NOMO-1 (cell line): ENCODE results near the gene CAPZA2.
"Not testable (repeated sequence)": the region's sequence is repeated elsewhere in the genome, so short reads cannot be mapped to it uniquely, and the experiment has no call there.

Source experiments
- DNase-seq, 2 experiments: peaks; one replicate each; lab custom pipeline; 2025; ENCODE audit not compliant: unreplicated experiment in 2 of 2; lab: John Stamatoyannopoulos, UW

CAPZA2 gene

DNA sequence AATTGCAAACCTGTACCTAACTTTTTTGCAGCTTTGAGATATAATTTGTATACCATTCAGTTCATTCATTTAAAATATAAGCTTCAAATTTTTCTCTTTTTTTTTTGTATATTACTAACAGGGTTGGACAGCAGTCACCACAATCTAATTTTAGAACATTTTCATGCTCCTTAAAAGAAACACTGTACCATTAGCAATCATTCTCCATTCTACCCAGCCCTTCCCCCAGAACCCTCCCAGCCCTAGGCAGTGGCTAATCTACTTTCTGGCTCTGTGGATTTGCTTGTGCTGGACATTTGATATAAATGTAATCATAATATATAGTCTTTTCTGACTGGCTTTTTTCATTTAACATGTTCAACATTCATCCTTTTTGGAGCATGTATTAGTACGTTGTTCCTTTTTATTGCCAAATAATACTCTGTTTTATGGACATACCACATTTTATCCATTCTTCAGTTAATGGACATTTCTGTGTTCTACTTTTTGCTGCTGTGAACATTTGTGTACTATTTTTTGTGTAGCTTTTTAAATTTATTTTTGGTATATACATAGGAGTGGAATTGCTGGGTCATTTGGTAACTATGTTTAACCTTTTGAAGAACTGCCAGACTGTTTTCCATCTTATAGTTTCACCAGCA is 50.0 kb downstream of the CAPZA2 start:
- no peak for DNase-seq

DNA sequence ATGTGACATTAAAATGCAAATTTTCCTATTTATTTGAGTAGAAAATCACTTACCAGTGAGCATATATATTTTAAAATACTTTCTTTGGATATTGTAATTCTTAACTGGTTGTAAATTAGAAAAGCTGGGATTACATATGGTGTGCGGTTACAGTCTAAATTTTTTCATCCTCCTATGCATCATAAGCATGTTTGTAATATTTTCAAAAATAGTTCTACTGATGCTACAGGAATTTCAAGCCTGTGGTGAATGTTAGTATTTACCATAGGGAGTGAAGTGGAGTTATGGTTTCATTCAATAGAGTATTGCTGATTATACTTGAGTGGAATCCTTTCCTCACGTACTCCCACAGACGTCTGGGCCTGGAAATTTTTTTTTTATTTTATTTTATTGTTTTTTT is 56.3 kb downstream of the CAPZA2 start:
- no peak for DNase-seq

DNA sequence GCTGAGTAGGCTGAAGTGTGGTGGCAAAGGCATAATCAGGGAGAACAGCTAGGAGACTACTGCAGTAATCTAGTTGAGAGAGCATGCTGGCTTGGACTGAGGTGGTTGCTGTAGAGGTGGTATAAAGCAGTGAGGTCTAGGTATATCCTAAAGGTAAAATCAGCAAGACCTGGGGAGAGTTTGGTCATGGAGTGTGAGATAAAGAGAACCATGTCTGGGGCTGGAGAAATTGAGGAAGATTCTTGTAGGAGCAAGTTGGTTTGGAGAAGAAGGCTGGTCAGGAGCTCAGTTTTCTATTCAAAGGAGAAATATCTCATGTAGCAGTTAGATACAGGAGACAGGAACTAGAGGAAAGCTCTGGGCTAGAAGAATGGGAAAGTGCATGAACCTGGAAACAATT is 58.0 kb downstream of the CAPZA2 start:
- no peak for DNase-seq

DNA sequence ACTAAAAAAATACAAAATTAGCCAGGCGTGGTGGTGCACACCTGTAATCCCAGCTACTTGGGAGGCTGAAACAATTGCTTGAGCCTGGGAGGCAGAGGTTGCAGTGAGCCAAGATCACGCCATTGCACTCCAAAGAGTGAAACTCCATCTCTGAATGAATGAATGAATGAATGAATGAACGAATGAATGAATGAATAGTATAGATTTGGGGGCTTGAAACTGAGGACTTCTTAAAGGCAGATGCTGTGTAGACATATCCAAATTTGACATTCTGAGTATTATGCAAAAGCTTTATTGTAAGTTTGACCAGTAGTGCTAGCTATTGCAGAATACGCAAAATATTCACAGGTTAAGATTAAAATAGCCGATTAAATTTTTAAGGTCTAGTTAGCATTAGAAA is 60.2 kb downstream of the CAPZA2 start:
- no peak for DNase-seq

DNA sequence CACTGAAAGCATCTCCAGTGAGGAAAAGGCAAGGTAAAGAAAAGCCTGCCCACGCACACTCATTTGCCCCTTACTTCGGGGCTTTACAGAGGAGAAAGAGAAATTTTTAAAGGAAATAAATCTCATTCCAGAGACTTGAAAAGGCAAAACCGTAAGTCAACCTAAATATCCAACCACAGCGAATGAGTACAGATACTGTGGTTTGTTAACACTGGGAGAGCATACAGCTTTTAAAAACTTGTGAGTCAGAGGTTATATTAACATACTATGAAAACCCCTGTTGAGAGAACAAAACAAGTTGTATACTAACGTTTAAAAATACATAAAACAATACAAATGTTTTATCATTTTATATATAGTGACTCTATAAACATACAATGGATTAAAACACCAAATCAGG is 62.4 kb downstream of the CAPZA2 start:
- DNase-seq = no peak

DNA sequence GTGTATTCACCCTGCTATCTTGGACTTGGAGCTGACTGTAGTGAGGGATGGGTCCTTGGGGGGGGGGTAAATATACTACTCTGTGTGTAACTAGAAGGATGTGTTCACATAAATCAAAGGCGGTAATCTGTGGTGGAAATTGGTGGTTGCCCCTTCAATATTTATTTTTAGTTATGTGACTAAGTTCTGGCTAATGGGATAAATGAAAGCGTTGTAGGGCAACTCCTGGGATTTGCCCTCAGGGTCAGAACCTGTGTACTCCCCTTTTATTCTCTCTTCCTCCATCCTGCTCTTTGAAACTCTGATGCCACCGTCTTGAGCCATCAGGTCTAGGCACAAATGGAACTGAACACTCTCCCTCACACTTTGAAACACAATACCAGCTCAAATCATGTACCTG is 66.6 kb downstream of the CAPZA2 start:
- DNase-seq = no peak

DNA sequence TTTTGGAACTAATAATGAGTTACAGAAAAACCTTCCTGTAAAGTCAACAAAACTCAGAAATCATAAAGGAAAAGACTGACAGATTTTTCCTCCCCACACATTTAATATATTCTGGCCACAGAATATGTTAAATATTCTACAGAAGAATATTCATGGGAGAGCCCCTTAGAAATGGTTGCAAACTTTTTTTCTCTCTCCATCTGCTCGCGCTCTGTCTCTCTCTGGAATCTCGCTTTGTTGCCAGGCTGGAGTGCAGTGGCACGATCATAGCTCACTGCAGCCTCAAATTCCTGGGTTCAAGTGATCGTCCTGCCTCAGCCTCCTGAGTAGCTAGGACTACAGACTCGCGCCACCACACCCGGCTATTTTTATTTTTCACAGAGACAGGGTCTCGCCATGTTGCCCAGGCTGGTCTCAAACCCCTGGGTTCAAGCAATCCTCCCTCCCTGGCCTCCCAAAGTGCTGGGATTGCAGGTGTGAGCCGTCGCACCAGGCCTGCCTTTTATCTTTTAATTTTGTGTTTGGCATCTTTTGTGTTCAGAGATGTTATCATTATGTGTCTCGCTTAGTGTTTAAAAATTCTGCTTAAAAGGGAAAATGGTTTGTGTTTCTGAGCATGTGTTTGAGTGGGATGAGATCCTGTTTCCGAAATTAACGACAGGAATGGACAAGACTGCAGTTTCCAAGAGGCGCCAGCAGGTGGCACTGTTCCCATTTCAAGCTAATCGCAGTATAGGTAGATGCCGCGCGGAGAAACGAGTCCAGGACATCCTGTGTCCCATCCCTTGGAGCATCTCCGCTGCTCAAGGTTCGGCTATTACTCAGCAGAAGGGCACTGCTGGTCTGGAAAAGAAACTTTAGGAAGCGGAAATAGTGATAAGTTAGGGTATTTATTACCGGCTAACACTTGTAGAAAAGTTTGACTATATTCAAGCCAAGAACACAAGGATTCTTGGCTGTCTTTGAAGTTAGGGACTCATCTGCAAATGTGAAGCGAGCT is 67.8 kb downstream of the CAPZA2 start:
- DNase-seq = peak; percentile 10 to 39

DNA sequence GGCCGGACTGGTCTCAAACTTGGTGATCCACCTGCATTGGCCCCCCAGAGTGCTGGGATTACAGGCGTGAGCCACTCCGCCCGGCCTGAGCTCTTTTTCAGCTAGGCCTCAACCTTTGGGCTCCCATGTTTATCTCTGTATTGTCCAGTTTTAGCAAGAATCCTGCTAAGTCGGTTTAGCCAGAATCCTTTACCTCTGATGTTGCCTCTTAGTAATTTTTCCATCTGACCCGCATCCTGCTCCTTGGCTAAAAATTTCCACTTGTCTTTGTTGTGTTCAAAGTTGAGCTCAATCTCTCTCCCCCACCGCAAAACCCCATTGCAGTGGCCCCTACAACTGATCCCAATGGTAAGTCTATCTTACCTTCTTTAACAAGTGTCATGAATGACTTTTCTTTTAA is 70.2 kb downstream of the CAPZA2 start:
- no peak for DNase-seq

DNA sequence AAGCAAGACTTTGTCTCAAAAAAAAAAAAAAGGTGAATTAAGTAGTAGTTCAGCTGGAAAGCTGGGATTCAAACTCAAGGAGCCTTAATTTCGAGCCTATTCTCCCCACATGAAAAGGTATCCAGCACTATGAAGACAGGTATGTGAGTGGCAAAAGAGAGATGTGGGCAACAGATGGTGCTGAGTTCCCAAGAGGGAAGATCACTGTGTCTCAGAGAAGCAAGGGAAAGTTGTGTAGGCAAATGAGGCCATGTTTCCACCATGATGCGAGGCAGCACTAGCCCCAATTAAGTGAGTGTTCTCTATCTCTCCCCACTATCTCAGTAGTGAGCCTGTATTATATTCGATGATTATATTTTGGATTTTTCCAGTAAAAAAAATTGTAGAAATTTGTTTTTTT is 71.1 kb downstream of the CAPZA2 start:
- DNase-seq = no peak

DNA sequence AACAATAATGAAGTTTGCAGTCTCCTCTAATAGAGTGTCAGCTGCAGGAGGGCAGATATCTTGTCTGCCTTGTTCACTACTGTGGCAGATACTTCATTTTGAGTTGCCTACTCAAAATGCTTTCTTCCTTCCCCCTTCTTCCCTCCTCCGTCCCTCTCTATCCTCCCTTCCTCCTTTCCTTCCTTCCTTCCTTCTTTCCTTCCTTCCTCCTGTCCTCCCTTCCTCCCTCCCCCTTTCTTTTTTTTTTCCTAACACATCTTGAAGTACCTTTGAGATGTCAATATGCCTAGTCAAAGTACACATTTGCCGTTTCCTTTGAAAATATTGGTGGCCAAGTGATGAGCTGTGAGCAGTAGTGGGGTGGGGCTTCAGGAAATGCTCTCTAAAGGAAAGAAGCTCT is 72.2 kb downstream of the CAPZA2 start:
- DNase-seq = no peak

DNA sequence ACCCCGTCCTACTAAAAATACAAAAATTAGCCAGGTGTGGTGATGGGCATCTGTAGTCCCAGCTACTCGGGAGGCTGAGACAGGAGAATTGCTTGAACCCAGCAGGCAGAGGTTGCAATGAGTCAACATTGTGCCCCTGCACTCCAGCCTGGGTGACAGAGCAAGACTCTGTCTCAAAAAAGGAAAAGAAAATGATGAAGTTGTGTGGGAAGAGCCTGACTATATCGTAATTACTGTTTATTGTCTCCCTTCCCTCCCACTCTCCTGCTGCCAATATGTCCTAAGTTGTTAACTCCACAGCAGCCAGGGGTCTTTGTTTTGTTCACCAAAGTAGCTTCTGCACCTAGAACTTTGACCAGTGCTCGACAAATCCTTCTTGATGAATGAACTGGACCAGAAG is 74.5 kb downstream of the CAPZA2 start:
- DNase-seq = not testable (repeated sequence)

DNA sequence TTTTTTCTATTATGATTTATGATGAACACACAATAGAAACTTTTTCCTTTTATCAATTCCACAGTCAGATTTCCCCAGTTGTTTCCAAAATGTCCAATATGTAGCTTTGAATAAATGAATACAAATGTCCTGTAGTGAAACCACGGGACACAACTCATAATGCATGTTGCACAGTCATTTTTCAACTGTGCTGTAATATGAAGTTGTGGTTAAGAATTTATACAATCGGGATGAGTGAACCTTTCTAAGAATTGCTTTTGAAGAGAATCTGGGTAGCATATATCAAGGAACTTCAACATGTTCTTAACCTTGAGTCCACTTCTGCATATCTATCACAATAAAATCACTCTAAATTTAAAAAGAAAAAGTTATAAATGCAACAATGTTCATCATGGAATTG is 76.3 kb downstream of the CAPZA2 start:
- DNase-seq = no peak

DNA sequence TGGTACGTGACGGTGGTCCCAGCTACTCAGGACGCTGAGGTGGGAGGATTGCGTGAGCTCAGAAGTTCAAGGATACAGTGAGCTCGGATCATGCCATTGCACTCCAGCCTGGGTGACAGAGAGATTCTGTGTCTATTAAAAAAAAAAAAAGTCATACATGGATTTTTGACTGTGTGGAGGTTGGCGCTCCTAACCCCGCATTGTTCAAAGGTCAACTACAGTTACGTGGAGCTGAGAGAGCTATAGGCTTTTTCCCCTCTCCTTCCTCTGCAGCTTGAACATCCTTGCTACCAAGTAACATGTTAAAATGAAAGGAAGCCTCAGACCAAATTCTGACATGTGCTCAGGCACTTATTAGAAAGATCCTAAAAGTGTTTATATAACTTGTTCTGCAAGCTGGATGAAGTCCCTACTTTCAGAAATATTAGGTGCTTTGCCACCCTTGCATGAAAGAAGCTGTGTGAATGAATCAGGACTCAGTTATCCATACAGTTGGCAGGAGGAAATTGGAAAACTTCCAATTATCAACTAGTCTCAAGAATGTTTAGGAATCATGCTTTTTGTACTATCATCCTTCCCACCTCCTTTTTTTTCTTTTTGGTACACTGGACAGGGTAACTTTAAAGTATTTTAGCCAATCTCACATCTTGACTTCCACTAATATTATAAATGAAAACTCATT is 78.4 kb downstream of the CAPZA2 start:
- no peak for DNase-seq

DNA sequence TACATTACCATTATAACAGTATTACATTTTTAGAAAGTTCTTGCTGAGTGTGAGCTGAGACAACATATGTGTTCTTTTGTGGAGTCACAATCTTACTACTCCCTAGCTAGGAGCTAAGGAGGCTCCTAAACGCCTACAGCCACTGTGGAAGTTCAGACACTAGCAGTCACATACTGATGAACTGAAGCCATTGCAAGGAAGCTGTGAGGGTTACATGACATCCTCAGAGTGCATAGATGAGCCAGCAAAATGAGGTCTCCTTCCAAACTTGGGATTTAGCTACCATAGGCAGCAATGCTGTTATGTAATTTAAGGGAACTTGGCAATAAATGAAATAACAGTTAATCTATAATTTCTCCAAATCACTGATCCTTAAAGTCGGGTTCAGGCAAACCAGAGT is 80.1 kb downstream of the CAPZA2 start:
- DNase-seq = no peak

DNA sequence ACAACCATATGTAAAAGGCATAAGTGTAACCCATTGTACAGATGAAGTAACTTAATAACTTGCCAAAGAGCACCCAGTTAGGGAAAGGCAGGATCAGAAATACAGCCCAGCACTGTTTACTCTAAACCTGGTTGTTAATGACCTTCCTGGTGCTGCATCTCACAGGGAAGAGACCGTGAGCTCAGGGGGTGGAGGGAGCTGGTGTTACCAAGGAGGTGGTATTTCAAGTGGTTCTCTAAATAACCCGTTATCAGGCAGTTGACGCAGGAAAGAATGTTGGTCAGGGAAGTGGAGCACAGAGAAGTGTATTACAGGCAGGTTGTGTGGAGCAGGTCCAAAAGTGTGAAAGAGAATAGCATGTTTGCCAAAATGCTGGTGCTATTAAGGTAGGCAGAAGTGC is 86.5 kb downstream of the CAPZA2 start:
- no peak for DNase-seq

DNA sequence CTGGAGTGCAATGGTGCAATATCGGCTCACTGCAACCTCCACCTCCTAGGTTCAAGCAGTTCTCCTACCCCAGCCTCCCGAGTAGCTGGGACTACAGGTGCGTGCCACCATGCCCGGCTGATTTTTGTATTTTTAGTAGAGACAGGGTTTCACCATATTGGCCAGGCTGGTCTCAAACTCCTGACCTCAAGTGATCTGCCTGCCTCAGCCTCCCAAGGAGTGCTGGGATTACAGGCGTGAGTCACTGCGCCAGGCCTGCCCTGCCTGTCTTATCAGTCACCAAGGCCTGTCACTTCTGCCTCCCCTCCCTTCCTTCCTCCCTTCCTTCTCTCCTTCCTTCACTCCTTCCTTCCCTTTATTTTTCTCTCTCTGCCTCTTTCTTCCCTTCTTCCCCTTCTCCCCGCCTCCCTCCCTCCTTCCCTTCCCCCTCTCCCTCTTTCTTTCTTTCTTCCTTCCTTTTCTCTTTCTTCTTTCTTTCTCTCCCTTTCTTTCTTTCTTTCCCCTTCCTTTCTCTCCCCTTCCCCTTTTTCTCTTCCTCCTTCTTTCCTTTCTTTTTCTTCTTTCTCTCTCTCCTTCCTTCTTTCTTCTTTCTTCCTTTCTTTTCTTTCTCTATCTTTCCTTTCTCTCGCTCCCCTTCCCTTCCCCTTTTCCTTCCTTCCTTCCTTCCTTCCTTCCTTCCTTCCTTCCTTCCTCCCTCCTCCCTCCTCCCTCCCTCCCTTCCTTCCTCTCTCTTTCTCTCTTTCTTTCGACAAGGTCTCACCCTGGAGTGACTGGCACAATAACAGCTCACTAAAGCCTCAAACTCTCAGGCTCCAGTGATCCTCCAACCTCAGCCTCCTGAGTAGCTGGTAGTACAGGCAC is 87.8 kb downstream of the CAPZA2 start:
- no peak for DNase-seq

DNA sequence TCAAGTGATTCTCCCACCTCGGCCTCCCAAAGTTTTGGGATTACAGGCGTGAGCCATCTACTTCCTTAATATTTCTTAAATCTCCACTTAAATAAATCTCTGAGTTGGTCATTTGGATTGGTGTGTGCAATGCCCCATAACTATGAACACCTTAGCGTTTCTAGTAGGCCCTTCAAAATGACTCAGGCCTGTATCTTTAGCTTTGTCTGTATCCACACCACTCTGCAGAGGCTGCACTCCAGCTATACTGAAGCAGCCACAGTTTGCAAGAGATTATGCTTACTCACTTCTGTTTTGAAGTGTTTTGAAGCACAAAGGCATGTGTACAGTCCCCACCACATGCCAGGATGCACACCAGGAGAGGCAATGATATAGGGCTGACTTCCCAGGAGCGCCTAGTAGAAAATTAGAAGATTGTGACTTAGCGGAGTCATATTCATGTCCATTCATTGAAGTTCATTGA is 88.5 kb downstream of the CAPZA2 start:
- DNase-seq = no peak

DNA sequence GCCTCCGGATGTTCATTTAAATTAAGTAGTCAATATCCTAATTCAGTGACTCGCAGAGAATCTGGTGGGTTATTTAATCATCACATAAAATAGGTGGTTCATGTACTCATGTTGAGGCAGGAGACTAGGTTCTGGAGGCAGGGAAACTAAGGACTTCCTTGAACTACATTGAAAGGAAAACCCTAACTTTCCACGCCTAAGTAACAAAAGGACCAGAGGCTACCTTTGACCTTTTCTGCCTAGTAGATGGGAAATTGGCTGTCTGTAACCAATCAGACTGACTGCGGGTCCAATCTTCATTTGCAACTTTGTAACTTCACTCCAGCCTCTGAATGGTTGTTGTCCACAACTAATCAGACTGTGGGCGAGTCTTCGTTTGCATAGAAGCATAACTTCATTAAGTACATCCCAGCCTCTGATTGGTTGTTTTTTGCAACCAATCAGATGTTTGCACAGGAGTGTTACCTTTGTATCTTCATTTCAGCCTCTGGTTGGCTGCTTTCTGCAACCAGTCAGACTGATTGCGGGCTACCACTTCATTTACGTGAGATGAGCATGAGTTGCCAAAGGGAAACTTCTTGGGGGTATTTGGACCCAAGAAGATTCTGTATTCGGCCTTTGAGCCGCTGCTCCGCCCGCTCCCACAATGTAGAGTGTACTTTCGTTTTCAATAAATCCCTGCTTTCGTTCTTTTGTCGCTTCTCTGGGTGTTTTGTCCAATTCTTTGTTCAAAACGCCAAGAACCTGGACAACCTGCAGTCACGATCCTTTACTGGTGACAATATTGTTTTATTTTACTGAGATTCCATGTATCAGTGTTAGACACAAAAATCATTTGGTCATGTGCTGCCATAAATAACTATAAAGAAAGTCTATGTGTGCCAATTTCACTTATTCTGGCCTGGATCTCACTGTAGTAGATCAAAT is 89.2 kb downstream of the CAPZA2 start:
- no peak for DNase-seq

DNA sequence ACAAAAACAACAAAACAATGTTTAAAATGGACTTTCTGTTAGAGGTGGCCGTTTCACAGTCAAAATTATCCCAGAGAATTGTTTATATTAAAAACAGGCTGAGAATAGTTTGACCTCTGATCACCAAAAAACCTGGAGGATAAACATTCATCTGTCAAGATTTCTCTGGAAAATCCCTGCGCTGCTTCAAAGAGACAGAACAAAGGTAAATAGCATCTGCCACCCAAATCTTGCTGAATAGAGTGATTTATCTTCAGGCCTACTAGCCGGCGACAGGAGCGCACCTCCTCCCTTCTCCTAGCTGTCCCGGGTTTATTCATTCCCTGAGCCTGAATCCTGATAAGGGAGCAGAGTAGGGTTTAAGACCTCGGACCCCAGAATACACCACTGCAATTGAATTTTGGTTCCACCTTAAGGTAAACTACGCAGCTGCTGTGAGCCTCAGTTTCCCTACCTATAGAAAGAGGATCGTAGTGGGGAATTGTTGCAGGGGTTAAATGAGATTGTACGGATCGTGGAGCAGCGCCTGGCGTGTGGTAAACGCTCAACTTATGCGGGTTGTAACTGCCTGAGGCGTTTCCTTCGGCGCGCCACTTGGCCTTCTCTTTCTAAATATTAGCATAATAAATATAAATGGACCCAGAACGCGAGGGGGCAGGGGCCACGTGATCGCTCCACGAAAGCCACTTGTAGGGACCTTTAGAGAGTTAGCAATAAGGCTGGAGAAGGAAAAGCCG is 90.4 kb downstream of the CAPZA2 start:
- peak; percentile 27 to 37 for DNase-seq
